OCI-LY1 (cell line): ENCODE data around the gene CDKN2B.

Source experiments
- CTCF ChIP-seq: fragments of 200-600 bp; sonication (generic), shearing (Covaris generic); IDR thresholded peaks from 2 replicates; pipeline ENCODE4 v1.5.1; 2017; ENCODE audit warnings: mild to moderate bottlenecking, antibody characterized with exemption, low read length, moderate library complexity, mixed read lengths
- EZH2 ChIP-seq: fragments of 200-600 bp; sonication (generic), shearing (Covaris generic); IDR thresholded peaks from 2 replicates; pipeline ENCODE4 v1.8.0; 2017; ENCODE audit warnings: borderline replicate concordance, mixed run types, mild to moderate bottlenecking, antibody characterized with exemption, low read length, moderate library complexity, mixed read lengths

GRCh38 chr9:22036866-22037626, 27.9 kb upstream of the CDKN2B start:
- TF ChIP-seq CTCF (no peak), EZH2 (no peak)
